ENCODE measurements around the gene LCE2B.

DNA sequence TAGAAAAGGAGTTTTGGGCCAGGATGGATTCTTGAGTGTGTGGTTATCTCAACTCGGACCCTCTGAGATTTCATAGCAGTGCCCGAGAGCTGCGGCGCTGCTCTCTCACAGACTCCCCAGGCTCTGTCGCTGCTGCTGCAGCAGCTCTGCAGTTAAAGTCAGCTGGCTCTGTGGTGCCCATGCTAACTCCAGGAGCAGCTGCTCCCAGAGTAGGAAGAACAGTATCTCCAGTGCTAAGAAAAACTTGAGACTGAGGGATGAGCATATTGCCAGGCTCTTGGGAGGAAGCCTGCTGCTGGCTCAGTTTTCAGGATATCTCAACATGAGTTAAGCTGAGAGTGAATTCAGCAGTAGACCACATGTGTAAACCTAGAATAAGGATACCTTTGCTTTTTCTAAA, 18.3 kb upstream of the LCE2B start:
- TF ChIP-seq, protein P1, sequence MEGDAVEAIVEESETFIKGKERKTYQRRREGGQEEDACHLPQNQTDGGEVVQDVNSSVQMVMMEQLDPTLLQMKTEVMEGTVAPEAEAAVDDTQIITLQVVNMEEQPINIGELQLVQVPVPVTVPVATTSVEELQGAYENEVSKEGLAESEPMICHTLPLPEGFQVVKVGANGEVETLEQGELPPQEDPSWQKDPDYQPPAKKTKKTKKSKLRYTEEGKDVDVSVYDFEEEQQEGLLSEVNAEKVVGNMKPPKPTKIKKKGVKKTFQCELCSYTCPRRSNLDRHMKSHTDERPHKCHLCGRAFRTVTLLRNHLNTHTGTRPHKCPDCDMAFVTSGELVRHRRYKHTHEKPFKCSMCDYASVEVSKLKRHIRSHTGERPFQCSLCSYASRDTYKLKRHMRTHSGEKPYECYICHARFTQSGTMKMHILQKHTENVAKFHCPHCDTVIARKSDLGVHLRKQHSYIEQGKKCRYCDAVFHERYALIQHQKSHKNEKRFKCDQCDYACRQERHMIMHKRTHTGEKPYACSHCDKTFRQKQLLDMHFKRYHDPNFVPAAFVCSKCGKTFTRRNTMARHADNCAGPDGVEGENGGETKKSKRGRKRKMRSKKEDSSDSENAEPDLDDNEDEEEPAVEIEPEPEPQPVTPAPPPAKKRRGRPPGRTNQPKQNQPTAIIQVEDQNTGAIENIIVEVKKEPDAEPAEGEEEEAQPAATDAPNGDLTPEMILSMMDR (IDR thresholded peaks at IDR 0.05): no peak
- no peak for TF ChIP-seq POLR2A (IDR thresholded peaks at IDR 0.05)

All from thyroid gland (tissue), 4 donors.